HG03103 (cell line): ENCODE data around the gene SIPA1L3.

Experiments
- ATAC-seq: cut with Tn5 transposase; IDR thresholded peaks from one replicate; pipeline ENCODE4 v1.9.1; 2021; ENCODE audit warnings: low read depth; ENCODE audit not compliant: unreplicated experiment

Gene SIPA1L3

DNA sequence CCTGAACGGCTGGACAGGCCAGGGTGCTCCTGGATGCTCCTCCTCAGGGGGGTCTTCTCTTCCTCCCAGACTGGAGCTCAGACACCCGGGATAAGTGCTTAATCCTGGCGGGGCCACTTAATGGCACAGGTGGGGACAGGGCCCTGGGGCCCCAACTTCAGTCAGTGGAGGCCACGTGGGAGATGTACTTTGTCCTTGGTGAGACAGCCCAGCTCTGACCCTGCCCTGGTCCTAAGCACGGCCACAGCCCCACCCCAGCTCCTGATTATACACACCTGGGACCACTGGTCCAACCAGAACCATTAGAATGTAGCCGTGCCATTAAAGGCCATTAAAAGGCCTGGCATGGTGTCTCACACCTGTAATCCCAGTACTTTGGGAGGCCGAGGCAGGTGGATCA is 341.4 kb downstream of the SIPA1L3 start:
- no peak for ATAC-seq

DNA sequence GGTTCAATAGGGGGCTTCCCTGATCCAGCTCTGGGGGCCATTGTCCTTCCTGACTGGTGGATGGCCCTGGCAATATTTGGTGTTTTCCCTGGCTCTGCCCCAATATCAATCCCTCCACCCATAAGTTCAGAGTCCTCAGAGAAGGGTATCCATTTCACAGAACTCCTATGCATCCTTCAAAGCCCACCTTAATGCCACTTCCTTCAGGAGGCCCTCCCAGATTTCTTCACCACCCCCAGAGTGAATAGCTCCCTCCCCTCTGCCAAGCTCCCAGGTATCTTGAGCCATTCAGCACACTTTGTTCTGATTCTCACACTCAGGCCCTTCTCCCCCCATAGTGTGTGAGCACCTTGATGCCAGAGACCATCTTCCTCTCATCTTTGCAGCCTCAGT is 343.4 kb downstream of the SIPA1L3 start:
- ATAC-seq: no peak

DNA sequence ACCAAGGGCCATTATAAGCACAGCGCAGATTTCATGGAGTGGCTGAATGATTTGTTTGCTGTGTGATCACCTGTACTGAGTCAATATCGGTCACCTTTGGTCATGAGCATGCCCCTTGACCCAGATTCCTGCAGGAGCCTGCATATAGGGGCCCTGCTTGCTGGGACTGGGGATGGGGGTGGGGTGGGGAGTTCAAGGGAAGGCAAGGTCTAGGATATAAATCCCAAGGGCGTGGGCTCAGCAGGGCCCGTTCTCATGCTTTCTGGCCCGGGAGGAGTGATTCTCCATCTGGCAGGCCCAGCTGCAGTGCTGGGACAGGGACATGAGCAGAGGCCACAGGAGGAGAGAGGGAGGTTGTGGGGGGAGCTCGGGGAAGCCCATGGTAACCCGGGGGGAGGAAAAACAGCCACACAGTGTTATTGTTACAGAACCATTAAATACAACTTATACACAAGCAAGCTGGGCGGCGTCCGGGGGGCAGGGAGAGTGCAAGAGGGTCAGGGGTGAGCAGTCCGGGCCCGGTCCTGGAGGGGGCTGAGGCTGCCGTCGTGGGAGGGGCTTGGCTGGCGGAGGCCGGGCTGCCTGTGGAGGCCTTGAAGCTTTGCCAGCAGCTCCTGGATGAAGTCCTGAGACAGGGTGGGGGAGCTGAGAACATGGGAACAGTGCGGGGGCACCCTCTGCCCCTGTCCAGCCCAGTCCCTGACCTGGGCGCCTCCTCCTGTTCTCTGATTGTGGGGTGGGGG is 344.0 kb downstream of the SIPA1L3 start:
- ATAC-seq: no peak

DNA sequence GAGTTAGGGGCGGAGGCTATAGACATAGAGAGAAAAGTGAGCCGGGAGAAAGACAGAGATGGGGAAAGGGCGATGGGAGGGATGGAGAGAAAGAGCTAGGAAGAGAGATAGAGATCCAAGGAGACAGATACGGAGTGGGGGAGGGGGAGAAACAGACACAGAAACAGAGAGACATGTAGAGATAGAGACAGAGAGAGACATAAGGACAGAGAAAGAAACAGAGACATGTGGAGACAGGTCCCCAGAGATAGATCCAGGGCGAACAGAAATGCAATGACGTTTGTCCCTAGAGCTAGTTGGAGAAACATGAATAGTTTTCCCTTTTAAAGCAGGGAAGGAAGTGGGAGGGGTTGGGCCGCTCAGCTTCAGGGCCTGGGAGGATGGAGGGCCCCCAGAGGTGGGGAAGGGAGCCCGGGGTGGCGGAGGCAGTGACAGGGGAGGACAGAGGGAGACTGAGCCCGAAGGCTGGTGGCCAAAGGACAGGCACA is 344.6 kb downstream of the SIPA1L3 start:
- ATAC-seq: no peak

DNA sequence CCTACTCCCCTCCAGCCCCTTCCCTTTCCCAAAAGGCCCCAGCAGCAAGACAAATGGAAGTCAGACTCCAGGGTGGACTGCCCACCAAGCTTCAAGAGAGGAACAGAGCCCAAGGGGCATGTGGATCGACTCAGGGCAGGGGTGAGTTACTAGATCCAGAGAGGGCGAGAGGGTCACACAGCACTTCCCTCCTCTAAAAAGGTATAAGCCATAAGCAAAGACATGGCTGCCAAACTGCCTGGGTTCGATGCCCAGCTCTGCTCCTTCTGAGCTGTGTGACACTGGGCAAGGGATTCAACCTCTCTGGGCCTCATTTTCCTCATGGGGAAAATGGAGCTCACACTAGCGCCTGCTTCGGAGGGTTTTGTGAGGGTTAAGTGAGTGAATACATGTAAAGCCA is 345.4 kb downstream of the SIPA1L3 start:
- no peak for ATAC-seq

DNA sequence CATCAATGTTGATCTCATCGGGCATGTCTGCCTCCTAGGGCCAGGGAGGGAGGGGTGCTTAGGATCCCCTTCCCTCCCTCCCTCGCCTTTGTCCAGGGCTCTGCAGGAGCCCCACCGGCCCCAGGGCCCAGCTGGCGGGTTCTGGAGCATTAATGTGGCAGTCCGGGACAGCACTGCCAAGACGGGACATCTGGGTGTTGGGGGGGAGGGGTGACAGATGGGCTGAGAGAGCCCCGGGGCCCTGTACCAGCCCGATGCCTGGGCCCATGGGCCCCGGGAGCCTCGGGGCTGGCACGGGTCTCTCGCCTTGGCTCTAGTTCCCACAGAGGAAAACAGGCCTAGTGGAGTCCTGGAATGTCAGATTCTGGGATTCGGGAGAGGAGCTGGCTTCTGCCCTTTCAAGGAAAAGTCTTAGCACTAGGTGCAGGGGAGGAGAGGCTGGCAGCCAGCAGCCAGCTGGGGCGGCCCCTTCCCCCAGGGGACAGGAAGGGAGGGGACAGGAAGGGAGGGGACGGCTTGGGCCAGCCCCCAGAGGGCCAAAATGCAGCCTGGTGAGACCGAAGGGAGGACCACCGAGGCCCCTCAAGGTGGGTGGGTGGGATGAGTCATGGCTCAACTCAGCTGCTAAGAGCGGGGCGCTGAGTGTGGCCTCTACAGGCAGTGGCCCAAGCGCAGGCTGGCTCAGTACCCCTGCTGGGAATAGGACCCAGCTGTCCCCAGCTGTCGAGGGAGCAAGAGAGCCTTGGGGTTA is 346.1 kb downstream of the SIPA1L3 start:
- ATAC-seq: no peak

DNA sequence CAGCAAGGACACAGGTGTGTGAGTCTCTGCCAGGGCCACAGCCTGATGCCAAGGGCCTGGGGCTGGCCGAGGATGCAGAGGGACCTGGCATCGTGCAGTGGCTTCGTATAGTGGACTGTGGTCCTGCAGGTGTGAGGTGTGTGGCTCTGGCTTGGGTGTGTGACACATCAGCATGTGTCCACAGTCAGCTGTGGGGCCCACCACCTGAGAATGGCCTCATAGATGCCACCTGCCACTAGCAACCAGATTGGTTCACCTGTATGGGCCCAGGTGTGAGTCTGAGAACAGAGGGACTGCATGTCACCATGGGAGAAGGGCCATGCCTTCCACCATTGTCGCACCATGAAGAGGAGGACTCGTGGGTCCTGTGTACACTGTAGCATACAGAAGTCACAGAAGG is 346.8 kb downstream of the SIPA1L3 start:
- no peak for ATAC-seq

DNA sequence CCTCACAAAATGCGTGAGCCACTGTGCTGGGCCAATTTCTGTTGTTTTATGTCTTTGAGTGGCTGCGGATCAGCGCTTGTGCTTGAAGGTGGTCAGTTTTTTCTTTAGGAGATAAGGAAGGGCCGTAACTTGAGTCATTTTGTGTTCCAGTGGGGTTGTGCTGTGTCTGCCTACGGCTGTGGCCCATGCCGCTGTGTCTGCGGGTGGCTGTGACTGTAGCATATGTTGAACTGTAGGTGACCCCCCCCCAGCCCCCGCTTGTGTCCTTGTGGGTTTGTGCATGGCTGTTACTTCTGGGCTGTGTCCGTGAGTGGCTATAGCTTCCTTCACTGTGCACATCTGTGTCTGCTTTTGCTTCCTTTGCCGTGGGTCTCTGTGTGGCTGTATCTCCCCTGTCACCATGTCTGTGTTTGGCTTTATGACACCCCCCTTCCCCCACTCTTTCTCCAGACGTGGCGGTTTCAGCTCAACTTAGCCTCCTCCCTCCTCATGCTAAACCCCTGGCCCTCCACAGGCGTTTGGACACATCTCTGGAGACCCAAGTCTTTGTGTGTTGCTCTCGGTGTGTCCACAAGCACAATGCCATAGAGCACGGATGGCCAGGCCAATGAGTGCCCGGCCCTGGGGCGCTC is 348.5 kb downstream of the SIPA1L3 start:
- no peak for ATAC-seq
